ENCODE results near the gene ARHGDIA.

GRCh38 chr17:81839301-81839700, 31.8 kb downstream of the ARHGDIA start:
- no peak for TF ChIP-seq EZH2phosphoT487 (IDR thresholded peaks at IDR 0.05; ENCODE audit: borderline replicate concordance, low read length)
- no peak for TF ChIP-seq CTCF (conservative IDR thresholded peaks at IDR 0.05; ENCODE audit: low read depth, low read length)

Data from PC-3 (cell line).